Peyer's patch (tissue), 4 donors: ENCODE measurements around the gene SUMO1. TPM values are rescaled to one million over a fixed set of nuclear protein-coding genes. Genes with fewer than 3 reads are reported as not detected.

Source experiments
- DNase-seq, 3 donors: peaks; one replicate each; pipeline ENCODE4 v3.0.0-alpha.2; 2017 to 2019
- H3K27ac ChIP-seq, 4 donors: fragments of 200-600 bp; sonication (generic); one replicate each; pipeline ENCODE4 v1.5.1; 2016 to 2019
- H3K27me3 ChIP-seq, 2 donors: fragments of 200-600 bp; sonication (generic); one replicate each; pipeline ENCODE4 v1.5.1; 2019
- H3K36me3 ChIP-seq, 3 donors: fragments of 200-600 bp; sonication (generic); one replicate each; pipeline ENCODE4 v1.5.1; 2016 to 2019
- H3K4me1 ChIP-seq, 4 donors: fragments of 200-600 bp; sonication (generic); one replicate each; pipeline ENCODE4 v1.5.1; 2016 to 2019
- H3K4me3 ChIP-seq, 4 donors: fragments of 200-600 bp; sonication (generic); 1 replicate in 3 of 4; 2 replicates in 1 of 4; pipeline ENCODE4 v1.5.1; 2016 to 2019; ENCODE audit warnings: mild to moderate bottlenecking in 1 of 4
- H3K9me3 ChIP-seq, 4 donors: fragments of 200-600 bp; sonication (generic); one replicate each; pipeline ENCODE4 v1.5.1; 2016 to 2019; ENCODE audit warnings: mild to moderate bottlenecking in 1 of 4
- CTCF ChIP-seq, 6 experiments: fragments of 450-650 bp in 4 of 6; fragments of 200-600 bp in 2 of 6; sonication (generic) in 1 of 6; IDR thresholded peaks; one replicate each; pipeline ENCODE4 v1.5.1; 2017 to 2019; ENCODE audit warnings: antibody characterized with exemption in 6 of 6, mild to moderate bottlenecking in 3 of 6, moderate library complexity in 1 of 6
- POLR2A ChIP-seq, 2 donors: fragments of 450-650 bp; IDR thresholded peaks; one replicate each; pipeline ENCODE4 v1.5.1; 2017; ENCODE audit warnings: antibody characterized with exemption in 2 of 2, mild to moderate bottlenecking in 2 of 2, moderate library complexity in 2 of 2
- total RNA-seq, 4 donors: library from RNA; depleted of rRNA; stranded (reverse); fragments of >200 nt; gene quantifications; one replicate each; pipeline ENCODE4 v1.1.0, GENCODE V29; 2016

Gene SUMO1
- total RNA-seq, 4 donors from 2014 or later, result 41.9 to 80.6 (median 58.8) TPM

GRCh38 chr2:202194418-202194817 lies 44.0 kb downstream of the SUMO1 start:
- no peaks in the 10 kb centered on the region for H3K36me3 ChIP-seq
- H3K9me3 ChIP-seq, result no peaks in the 10 kb centered on the region
- TF ChIP-seq POLR2A (IDR thresholded peaks at IDR 0.05) (no peak), CTCF (IDR thresholded peaks at IDR 0.05) (no peak)
- H3K27ac ChIP-seq, result no peak overlapping the region
- no peaks in the 10 kb centered on the region for H3K4me1 ChIP-seq
- H3K4me3 ChIP-seq, result no peak overlapping the region
- no peaks in the 10 kb centered on the region for H3K27me3 ChIP-seq
- DNase-seq, result no peak

GRCh38 chr2:202193881-202194353 lies 44.5 kb downstream of the SUMO1 start:
- Histone ChIP-seq H3K9me3 (no peaks in the 10 kb centered on the region), H3K27me3 (no peaks in the 10 kb centered on the region), H3K36me3 (no peaks in the 10 kb centered on the region), H3K4me3 (no peak overlapping the region), H3K4me1 (no peaks in the 10 kb centered on the region), H3K27ac (no peak overlapping the region)
- no peak for DNase-seq
- TF ChIP-seq POLR2A (IDR thresholded peaks at IDR 0.05) (no peak), CTCF (IDR thresholded peaks at IDR 0.05) (no peak)

GRCh38 chr2:202193305-202193704 lies 45.1 kb downstream of the SUMO1 start:
- no peak for DNase-seq
- H3K4me3 ChIP-seq, result no peak overlapping the region
- no peak for TF ChIP-seq CTCF (IDR thresholded peaks at IDR 0.05)
- no peak for TF ChIP-seq POLR2A (IDR thresholded peaks at IDR 0.05)
- H3K27ac ChIP-seq, result no peak overlapping the region
- H3K36me3 ChIP-seq, result no peaks in the 10 kb centered on the region
- H3K4me1 ChIP-seq, result no peaks in the 10 kb centered on the region
- H3K9me3 ChIP-seq, result no peaks in the 10 kb centered on the region
- no peaks in the 10 kb centered on the region for H3K27me3 ChIP-seq

GRCh38 chr2:202187570-202187969 lies 50.8 kb downstream of the SUMO1 start:
- Histone ChIP-seq H3K9me3 (no peaks in the 10 kb centered on the region), H3K27me3 (no peaks in the 10 kb centered on the region), H3K4me1 (peaks cover 0 to 5% (median 0%) of the 10 kb centered on the region in 4 donors), H3K4me3 (no peak overlapping the region), H3K36me3 (no peaks in the 10 kb centered on the region), H3K27ac (peak overlapping the region in 2 of 4 donors; percentile 28 to 57)
- no peak for TF ChIP-seq POLR2A (IDR thresholded peaks at IDR 0.05)
- TF ChIP-seq CTCF (IDR thresholded peaks at IDR 0.05), result no peak
- DNase-seq, result no peak

- no peak for DNase-seq
- no peaks in the 10 kb centered on the region for H3K27me3 ChIP-seq
- no peaks in the 10 kb centered on the region for H3K9me3 ChIP-seq
- H3K27ac ChIP-seq, result no peak overlapping the region
- TF ChIP-seq CTCF (IDR thresholded peaks at IDR 0.05) (no peak), POLR2A (IDR thresholded peaks at IDR 0.05) (no peak)
- no peaks in the 10 kb centered on the region for H3K36me3 ChIP-seq
- H3K4me3 ChIP-seq, result no peak overlapping the region
- H3K4me1 ChIP-seq, result peaks cover 0 to 5% (median 0%) of the 10 kb centered on the region in 4 donors
Observed at GRCh38 chr2:202186641-202187202, 51.7 kb downstream of the SUMO1 start.
